ENCODE measurements around the gene TP73.

The TP73 gene

DNA sequence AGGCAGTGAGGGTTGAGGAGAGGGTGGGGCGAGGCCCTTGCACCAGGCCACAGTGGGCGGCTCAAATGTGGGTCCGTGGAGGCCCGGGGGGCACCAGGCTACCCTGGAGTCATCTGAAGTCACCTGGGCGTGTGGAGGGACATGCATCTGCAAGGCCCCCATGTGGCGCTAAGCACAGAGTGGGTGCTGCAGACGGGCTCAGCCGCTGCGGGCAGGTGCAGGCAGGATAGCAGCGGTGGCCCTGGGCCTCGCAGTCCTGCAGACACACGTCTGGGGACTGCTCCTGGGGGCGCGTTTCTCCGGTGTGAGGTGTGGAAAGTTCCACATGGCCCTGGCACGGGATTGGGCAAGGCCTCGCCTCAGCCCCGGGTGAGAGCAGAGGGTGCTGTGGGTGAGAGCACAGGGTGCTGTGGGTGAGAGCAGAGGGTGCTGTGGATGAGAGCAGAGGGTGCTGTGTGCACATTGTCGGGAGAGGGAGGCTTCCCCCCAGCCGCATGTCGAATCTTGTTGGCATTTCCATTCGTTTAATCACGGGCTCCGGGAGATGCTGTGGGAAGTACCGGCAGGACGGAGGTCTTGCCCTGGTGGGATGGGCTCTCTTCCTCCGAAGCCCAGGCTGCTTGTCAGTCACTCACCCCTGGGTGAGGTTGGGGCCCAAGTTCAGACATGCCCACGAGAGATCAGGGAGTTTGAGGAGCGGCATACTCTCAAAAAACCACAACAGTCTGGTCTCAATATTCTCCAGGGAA, 46.5 kb downstream of the TP73 start:
- no peak for DNase-seq (ENCODE audit: low read depth, low spot score)
- no peak overlapping the region for H3K4me3 ChIP-seq (ENCODE audit: low read depth, low read length)
- TF ChIP-seq, protein P1, sequence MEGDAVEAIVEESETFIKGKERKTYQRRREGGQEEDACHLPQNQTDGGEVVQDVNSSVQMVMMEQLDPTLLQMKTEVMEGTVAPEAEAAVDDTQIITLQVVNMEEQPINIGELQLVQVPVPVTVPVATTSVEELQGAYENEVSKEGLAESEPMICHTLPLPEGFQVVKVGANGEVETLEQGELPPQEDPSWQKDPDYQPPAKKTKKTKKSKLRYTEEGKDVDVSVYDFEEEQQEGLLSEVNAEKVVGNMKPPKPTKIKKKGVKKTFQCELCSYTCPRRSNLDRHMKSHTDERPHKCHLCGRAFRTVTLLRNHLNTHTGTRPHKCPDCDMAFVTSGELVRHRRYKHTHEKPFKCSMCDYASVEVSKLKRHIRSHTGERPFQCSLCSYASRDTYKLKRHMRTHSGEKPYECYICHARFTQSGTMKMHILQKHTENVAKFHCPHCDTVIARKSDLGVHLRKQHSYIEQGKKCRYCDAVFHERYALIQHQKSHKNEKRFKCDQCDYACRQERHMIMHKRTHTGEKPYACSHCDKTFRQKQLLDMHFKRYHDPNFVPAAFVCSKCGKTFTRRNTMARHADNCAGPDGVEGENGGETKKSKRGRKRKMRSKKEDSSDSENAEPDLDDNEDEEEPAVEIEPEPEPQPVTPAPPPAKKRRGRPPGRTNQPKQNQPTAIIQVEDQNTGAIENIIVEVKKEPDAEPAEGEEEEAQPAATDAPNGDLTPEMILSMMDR (IDR thresholded peaks at IDR 0.05; ENCODE audit: low read depth, low read length), result no peak
- in situ Hi-C loops (cut with HindIII; ENCODE audit: low sequenced_read_pairs), result no loop called here

DNA sequence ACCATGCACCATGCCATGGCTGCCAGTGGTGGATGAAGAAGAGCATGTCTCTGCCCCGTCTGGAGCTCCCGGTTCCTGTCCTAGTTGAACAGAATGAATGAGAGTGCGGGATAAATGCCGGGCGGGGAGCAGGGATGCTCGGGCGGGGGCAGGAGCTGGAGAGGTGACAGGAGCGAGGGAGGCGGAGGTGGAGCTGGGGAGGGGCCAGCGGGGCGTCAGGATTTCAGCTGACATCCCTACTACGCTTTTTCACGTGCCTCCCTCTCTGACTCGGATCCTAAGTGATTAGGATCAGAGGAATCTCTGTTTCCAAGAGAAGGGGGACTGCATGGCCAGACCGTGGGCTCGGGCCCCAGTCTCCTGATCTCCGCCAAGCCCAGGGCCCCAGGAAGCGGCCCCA, 47.3 kb downstream of the TP73 start:
- in situ Hi-C loops (cut with HindIII; ENCODE audit: low sequenced_read_pairs), result no loop called here
- TF ChIP-seq, protein P1 (IDR thresholded peaks at IDR 0.05; ENCODE audit: low read depth, low read length), result no peak
- H3K4me3 ChIP-seq (ENCODE audit: low read depth, low read length), result no peak overlapping the region
- DNase-seq (ENCODE audit: low read depth, low spot score), result no peak

DNA sequence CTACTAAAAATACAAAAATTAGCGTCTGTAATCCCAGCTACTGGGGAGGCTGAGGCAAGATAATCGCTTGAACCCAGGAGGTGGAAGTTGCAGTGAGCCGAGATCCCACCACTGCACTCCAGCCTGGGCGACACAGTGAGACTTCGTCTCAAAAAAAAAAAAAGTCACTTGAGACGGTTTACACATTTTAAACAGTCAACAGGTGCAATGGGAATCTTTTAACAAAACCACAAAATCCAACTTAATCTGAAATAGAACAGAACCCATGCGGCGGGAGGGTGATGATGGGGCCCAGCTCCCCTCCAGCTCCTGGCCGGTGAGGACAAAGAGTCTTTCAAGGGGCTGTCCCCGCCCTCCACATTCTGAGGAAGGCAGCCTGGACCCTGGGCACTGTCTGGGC, 48.3 kb downstream of the TP73 start:
- H3K4me3 ChIP-seq (ENCODE audit: low read depth, low read length), result no peak overlapping the region
- in situ Hi-C loops (cut with HindIII; ENCODE audit: low sequenced_read_pairs), result no loop called here
- TF ChIP-seq, protein P1 (IDR thresholded peaks at IDR 0.05; ENCODE audit: low read depth, low read length), result no peak
- no peak for DNase-seq (ENCODE audit: low read depth, low spot score)

DNA sequence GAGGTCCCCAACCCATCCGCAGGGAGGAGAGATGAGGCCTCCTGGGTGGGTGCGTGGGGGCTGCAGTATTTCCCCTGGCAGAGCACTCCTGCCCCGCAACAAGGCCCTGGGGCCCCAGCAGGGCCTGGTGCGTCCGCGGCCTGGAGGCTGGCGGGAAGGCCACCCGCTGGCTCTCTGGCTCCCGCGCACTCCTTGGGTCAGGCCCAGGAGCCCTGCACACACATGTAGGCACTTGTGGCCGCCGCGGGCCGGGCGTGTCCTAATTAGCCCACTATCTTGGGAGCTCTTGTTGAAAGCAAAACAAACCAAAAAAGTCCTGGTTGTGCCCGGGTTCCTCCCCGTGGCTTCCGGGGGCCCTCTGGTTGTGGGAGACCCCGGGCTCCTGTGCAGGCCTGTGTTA, 50.2 kb downstream of the TP73 start:
- H3K4me3 ChIP-seq (ENCODE audit: low read depth, low read length), result no peak overlapping the region
- TF ChIP-seq, protein P1 (IDR thresholded peaks at IDR 0.05; ENCODE audit: low read depth, low read length), result no peak
- DNase-seq (ENCODE audit: low read depth, low spot score), result no peak
- in situ Hi-C loops (cut with HindIII; ENCODE audit: low sequenced_read_pairs), result no loop called here

DNA sequence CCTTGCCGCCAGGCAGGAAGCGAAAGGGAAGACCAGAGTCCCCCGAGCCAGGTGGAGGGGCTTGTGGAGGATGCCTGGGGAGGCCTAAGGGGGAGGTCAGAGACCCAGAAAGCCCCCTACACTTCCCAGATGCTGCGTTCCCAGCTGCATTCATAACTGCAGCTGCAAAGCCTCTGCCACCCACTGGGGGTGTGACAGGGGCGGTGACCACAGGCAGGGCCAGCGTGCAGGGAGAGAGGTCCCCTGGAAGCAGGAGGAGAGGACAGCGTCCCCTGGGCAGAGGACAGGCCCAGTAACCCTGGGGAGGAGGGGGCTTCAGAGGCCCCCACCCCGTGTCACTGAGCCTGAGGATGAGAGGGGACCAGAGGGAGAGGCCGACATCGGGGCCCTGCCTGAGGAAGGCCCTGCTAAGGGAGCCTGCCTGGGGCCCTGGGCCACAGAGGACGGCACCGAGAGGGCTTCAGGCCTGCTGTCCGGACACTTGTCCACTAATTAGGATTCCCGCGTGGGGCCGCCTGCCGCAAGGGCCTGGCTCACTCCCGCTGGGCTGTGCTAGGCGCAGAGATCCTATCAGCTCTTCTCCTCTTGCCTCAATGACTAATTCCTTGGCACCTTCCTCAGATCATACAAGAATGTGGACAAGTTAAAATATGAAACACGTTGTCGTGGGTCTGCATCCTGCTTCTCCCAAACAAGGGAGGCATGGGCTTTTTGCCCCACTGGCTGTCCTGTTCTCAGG, 50.8 kb downstream of the TP73 start:
- TF ChIP-seq, protein P1 (IDR thresholded peaks at IDR 0.05; ENCODE audit: low read depth, low read length), result no peak
- in situ Hi-C loops (cut with HindIII; ENCODE audit: low sequenced_read_pairs), result no loop called here
- DNase-seq (ENCODE audit: low read depth, low spot score), result no peak
- no peak overlapping the region for H3K4me3 ChIP-seq (ENCODE audit: low read depth, low read length)

DNA sequence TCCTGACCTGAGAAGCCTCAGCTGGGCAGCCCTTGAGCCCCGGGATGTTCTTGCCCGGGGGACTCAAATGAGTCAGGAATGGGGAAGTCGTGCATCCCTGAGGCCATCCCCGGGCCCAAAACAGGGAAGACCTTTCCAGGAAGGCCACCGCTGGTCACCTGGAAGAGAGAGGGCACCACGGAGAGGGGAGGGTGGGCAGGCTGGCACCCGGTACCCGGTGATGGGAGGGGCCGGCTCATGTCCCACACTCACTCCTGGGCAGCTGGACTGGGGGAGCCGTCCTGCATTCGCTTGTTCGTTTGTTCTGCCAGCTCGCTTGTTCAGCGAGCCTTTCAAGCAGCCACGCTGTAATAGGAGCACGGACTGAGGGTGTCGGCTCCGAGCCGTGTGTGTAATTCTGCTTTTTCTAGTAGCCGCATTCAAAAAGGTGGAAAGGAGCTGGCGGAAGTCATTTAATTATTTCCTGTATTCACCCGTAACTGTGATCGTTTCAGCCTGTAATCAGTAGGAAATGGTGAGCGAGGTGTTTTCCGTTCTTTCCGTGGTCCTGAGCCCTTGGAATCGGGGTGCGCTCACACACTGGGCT, 51.6 kb downstream of the TP73 start:
- DNase-seq (ENCODE audit: low read depth, low spot score), result no peak
- in situ Hi-C loops (cut with HindIII; ENCODE audit: low sequenced_read_pairs), result no loop called here
- no peak overlapping the region for H3K4me3 ChIP-seq (ENCODE audit: low read depth, low read length)
- TF ChIP-seq, protein P1 (IDR thresholded peaks at IDR 0.05; ENCODE audit: low read depth, low read length), result no peak
